ENCODE results near the gene ZNF362.

- TF ChIP-seq CEBPB (IDR thresholded peaks at IDR 0.05) (no peak), EP300 (IDR thresholded peaks at IDR 0.05; ENCODE audit: borderline replicate concordance) (no peak)
These were observed 11.5 kb upstream of the ZNF362 start for GRCh38 chr1:33244809-33245186.

All from Ishikawa (cell line).